NCI-H1105 treated with DMSO at 0.1 percent for 48 hours (cell line): ENCODE data around the gene MYH7B.
A peak's percentile ranks its signal among the peaks of the same experiment; 100 is the strongest.

Experiments
- DNase-seq: peaks from one replicate; lab custom pipeline; 2025; lab: John Stamatoyannopoulos, UW

The MYH7B gene

DNA sequence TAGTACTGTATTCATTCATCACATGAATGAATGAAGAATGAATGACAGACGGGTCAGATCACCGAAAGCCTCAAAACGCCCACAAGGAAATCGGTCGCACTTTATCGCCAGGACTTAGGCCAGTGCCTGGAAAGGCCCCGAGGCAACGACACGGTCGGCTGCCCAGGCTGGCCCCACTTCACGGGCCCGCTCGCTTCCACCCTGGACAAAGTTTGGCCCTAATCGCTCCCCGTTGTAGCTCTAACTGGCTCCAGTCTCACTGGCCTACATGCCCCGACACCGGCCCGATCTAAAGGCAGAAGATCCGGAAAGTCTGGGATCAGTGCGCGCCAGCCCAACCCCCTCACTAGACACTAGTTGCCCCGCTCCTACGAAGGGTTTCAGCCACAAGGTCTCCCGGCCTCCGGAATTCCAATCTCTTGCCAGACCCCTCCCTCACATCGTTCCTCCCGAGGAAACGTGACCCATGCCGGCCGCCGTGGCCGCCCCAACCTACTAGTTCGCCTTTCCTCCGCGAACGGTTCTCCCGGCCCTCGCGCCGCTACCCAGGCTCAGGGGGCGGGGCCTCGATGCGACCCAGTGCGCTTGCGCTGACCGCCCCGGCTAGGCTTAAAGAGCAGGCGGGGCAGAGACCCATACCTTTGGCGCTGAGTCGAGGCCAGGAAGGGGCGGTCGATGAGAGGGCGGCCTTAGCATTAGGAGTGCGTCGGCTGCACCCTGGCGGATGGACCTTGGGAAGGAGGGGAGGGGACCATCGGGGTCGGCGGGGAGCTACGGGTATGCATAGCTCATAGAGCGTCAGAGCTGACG, at the start of gene MYH7B, which contains the start of gene GSS:
Gene MYH7B, plus strand, starts transcription at position 638 of the 810 bp plus-strand sequence. CDS start 22,138 bp downstream, outside the sequence.
Gene GSS, minus strand, starts transcription at position 576 of the 810 bp plus-strand sequence. CDS start 3,954 bp downstream, outside the sequence.
- DNase-seq = peak; percentile 96

- peak; percentile 67 for DNase-seq
Observed at GRCh38 chr20:34907616-34908469, 47.8 kb upstream of the MYH7B start.

DNA sequence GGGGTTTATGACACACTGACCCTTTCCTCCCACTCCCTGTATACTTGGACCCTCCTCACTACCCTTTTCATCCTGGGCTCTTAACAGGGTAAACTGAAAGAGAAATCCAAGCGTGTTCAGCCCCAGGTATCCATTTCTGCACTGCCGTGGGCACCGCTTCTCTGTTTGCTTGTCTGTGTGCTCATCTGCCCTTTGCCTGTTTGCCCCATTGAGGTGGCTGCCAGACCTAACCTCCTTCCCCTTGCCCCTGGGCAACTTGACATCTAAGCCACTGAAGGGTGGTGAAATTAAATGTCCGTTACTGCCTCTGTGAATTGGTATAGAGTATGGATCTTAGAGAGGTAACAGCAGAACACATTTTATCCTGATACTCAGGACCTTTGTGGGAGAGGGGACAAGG, 40.5 kb upstream of the MYH7B start:
- DNase-seq = no peak

DNA sequence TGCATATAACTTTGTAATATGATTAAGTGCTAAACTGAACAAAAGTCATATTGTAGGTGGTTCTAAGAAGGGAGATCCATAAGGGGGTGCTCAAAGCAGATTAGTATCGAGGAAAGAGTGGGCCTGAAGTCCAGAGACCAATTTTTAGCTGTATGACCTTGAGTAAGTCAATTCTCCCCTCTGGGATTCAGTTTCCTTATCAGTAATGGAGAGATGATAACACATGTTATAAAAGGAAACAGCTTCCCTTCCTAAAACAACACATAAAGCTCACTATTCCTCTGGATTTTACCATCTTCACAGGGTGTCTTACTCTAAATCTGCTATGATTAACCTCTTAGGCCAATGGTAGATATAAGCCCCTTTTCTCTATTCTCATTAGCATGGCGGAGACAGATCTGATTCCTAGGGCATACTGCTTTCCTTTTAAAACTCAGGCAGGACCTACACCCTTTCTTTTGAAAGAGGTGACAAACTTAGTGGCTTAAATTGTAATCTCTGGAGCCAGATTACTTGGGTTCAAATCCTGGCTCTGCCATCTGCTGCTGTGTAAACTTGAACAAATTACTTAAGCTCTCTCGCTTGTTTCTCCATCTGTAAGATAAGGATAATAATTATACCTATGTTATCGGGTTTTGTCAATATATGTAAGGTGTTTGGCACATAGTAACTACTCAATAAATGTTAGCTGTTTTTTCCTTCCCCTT, 39.8 kb upstream of the MYH7B start:
- no peak for DNase-seq

DNA sequence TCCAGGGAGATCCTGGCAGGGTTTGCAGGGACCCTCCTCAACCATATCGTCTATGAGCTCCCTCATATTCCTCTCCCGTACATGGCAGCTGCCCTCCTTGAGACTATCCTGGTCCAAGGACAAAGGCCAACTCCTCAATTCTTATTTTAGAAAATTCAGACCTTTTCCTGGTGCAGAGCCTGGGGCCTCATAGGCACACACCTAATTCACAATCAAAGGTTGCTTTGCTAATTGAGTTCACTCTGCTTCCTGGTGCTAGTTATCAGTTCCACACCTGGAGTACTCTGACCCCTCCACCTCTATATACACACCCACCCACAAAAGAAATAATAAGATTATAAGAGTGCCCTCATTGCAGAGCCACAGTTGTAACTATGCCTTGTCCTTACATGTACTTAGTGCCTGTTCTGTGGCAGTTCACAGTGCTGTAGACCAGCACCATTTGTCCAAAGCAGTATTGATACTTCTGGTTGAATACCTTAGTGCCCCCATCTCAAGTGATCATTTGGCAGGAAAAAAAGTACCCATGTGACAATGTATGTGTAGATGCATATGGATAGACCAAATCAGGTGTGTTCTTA, 38.8 kb upstream of the MYH7B start:
- DNase-seq = no peak

- DNase-seq = no peak
Observed at GRCh38 chr20:34920055-34920454, 35.6 kb upstream of the MYH7B start.

- no peak for DNase-seq
Observed at GRCh38 chr20:34921436-34921835, 34.2 kb upstream of the MYH7B start.

DNA sequence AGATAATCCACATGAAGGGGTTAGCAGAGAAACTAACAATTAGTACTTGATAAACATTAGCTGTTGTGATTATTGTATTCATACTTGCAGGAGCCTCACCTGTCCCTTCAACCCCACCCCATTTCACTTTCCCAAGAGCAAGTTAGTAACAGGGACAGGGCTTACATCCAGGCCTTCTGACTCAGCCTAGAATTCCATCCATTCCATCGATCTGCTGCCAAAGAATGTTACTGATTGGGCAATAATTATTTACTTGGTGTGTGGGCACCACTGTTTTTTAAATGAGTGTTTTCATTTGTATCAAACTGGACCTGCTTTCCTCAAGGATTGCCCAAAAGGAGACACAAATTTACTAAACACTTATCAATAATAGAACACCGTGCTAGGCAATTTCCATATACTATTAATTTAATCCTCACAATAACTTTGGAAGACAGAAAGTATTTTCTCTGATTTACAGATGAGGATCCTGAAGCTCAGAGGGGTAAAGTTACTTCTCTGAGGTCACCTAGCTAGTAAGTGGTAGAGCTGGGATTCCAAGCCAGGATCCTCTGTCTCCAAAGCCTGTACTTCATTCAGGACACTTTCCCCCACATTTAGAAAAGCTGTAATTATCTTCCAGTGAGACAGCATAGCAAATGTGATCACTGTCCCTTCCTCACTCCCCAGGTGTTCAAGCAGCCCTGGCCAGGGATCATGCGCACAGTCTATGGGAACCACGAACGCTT, 32.9 kb upstream of the MYH7B start:
- no peak for DNase-seq

DNA sequence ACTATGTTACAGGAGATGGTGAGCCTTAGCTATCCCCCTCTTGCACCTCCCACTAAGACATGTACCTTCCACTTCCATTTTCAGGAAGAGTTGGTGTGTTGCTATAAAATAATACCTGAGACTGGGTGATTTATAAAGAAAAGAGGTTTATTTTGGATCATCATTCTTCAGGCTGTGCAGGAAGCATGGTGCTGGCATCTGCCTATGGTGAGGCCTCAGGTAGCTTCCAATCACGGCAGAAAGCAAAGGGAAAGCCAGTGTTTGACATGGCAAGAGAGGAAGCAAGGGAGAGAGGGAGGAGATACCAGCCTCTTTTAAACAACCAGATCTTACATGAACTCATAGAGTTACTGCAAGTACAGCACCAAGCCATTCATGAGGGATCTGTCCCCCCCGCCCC, 32.3 kb upstream of the MYH7B start:
- no peak for DNase-seq

DNA sequence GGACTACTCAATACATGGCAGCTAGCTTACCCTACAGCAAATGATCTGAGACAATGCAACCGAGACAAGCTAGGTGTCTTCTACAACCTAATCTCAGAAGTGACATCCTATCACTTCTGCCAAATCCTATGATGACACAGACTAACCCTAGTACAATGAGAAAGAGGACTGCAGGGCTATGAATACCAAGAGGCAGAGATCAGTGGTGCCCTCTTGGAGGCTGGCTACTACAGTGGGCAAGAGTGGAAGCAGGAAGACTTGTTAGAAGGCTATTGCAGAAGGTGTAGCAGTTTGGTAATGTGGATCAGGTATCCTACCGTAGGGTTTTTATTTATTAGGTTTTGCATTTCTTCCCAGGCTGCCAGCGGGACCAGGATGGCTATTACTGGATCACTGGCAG, 30.3 kb upstream of the MYH7B start:
- no peak for DNase-seq

GRCh38 chr20:34925981-34926380, 29.7 kb upstream of the MYH7B start:
- DNase-seq = no peak

- no peak for DNase-seq
Observed at GRCh38 chr20:34926581-34926980, 29.1 kb upstream of the MYH7B start.

DNA sequence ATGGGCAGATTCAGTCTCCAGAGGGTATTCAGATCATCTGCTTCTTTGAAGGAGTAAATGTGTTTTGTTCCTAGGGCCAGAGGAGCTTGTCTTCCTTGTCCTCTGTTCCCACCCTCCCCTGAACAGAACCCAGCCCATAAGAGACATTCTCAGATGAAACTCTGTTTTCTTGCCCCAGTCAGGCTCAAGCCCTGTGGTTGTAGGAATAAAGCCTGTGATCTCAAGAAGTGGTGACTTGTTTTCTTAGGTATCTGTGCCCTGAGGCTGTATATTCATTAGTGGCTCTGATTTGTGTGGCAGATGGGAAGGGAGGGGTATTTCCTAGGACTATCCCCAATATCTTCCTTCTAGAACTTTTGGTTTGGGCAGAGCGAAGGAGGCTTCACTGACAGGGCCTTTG, 27.9 kb upstream of the MYH7B start:
- no peak for DNase-seq

DNA sequence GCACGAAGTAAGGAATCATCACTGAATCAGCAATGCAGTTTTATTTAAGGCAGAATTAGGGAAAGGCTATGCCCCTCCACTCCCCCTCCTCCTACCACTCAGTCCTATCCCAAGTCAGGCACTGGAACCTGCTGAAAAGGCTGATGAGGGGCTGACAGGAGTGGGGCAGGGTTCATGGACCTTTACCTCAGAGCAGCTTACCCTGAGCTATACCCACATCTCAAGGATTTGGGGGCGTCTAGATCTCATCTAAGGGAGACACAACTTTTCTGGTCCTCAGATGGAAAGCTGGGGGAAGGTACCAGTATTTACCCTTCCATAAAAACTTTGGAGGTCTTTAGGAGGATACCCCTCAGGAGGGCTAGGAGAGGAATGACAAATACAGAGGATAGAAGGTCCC, 27.3 kb upstream of the MYH7B start:
- no peak for DNase-seq

DNA sequence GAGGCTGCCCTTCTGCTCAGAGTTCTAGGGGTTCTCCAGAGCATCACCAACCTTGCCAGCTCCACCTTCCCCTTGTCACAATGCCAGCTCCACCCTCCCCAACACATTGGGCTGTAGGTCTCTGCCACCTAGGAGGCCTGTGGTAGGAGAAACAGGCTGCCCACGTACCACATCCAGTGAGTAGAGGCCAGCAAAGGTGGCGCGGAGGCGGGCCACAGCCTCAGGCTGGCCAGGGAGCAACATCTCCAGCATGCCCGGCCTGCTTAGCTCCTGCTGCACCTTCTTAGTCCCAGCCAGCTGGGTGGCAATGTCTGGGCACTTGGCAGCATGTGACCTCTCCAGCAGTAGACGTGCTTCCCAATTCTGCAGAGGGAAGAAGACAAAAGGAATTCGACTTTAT, 23.9 kb upstream of the MYH7B start:
- no peak for DNase-seq

GRCh38 chr20:34938466-34939163, 17.1 kb upstream of the MYH7B start:
- DNase-seq = peak; percentile 25

DNA sequence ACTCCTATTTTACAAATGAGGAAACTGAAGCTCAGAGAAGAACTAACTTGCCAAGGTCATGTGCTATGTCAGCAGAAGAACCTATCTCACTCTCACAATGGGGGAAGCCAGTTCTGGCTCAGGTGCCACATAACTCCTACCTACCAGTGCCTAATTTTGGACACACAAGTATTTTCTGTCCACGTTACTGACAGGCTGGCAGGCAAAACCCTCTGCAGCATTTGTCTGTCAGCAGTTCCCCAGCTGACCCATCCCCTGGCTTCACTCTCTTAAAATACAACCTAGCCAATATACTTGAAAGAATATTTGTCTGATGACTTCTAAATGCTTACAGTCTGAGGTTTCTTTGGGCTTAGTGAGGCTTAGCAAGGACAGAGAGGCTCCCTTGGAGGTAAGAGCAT, 15.6 kb upstream of the MYH7B start:
- no peak for DNase-seq

GRCh38 chr20:34941226-34941625, 14.4 kb upstream of the MYH7B start:
- no peak for DNase-seq

DNA sequence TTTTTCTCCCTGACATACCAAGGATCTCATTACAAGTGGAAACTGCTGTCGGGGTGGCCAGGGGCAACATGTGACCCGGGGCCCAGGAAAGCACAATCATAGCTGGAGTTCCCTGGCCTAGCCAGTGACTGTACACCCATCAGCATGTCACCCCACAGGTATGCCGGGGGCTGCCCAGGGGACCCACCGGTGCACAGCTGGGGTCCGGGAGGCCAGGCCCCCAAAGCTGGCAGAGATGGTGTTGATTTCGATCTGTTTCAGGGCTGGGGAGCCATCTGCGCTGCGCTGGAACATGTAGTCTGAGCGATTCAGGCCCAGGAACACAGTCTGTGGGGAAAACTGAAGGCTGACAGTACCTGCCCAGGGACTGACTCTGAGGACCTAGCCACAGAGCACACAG, 13.4 kb upstream of the MYH7B start:
- no peak for DNase-seq

DNA sequence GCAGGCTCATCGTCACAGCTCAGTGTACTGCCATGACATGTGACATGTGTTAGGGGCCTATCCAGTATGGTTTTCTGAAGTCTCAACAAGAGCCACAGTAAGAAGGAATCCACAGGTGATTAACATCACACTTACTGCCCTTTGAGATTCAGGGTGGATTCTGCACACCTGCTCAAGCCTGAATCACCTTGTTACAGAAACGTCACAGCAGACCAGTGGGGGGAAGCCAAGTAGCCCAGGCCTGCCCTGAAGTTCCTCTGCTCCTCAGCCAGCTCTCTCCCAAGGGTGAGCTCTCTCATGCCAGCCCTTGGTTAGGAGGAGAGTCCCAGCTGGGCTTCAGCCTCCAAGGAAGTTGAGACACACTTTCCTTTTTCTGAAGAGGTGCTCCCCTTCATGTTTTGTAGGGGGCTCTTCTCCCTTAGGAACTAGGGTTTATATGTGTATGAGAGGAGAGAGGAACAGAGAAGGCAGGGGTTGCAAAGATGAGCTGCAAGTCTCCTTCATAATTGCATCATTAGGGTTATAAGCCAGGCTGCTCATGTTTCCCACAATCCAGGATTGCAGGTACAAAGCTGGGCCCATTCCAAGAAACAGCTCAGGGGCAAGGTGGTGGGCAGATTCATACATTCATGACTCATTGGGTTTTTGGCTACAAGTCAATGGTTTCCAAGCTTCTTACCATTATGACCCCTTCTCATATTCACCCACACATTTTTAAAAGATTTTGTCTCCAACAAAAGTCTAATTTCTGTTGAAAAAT, 11.7 kb upstream of the MYH7B start:
- DNase-seq = no peak
